DOHH2 (cell line): ENCODE measurements around the gene RUNX1.

ENCODE experiments used
- CTCF ChIP-seq: fragments of 200-600 bp; sonication (generic); IDR thresholded peaks from one replicate; pipeline ENCODE4 v1.5.1; 2014; ENCODE audit warnings: antibody characterized with exemption, mild to moderate bottlenecking, low read depth, low read length; ENCODE audit not compliant: poor library complexity, severe bottlenecking
- EZH2phosphoT487 ChIP-seq: fragments of 200-600 bp; sonication (generic); IDR thresholded peaks from 2 replicates; pipeline ENCODE4 v1.6.1; 2017; ENCODE audit warnings: borderline replicate concordance, mild to moderate bottlenecking, antibody characterized with exemption, low read length, moderate library complexity, mixed read lengths

DNA sequence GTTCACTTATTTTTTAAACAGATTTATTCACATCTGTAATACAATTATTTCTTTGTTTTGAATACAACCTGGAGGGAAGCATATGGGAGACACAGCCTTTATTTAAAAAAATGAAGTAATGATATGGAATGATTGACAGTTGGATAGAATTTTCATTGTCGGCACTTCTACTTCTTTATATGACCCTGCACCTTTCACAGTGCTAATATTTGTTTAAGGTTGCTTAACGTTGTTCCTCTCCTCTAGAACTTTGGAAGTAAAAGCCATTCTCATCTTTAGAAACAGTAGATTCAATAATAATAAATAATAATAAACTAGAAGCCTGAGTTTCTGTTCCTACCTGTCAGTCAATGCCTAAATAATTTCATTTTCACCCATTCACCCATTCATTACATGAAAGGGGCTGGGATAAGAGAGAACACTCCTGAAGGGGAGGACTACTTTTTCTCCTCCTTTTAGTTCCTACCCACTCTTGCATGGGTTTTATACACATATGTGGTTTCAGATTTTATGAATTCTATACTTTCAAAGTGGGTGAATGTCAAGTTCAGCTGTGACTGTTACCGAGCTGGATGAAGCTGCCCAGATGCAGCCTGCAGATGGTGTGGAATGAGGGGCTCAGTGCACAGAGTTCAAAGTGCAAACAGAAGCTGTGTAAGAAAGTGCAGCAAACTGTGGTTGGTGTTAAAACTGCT, 9.4 kb downstream of the RUNX1 start:
- TF ChIP-seq CTCF (no peak), EZH2phosphoT487 (no peak)
